Transverse colon (tissue), 4 donors: ENCODE data around the gene HBS1L.

ENCODE experiments used
- CTCF ChIP-seq, 5 experiments: fragments of 200-600 bp in 3 of 5; fragments of 450-650 bp in 2 of 5; sonication (generic) in 3 of 5; IDR thresholded peaks; 1 replicate in 2 of 5; 2 replicates in 3 of 5; pipeline ENCODE4 v1.5.1; 2016 to 2017; ENCODE audit warnings: antibody characterized with exemption in 5 of 5, inconsistent platforms in 3 of 5, mild to moderate bottlenecking in 2 of 5, moderate library complexity in 1 of 5
- POLR2A ChIP-seq: fragments of 450-650 bp; IDR thresholded peaks from one replicate; pipeline ENCODE4 v1.6.1; 2016; ENCODE audit warnings: antibody characterized with exemption, mild to moderate bottlenecking, moderate library complexity
- POLR2AphosphoS5 ChIP-seq, 3 donors: sonication (generic); formaldehyde crosslinking; IDR thresholded peaks; one replicate each; pipeline ENCODE4 v1.6.1; 2016; ENCODE audit warnings: antibody characterized with exemption in 3 of 3

DNA sequence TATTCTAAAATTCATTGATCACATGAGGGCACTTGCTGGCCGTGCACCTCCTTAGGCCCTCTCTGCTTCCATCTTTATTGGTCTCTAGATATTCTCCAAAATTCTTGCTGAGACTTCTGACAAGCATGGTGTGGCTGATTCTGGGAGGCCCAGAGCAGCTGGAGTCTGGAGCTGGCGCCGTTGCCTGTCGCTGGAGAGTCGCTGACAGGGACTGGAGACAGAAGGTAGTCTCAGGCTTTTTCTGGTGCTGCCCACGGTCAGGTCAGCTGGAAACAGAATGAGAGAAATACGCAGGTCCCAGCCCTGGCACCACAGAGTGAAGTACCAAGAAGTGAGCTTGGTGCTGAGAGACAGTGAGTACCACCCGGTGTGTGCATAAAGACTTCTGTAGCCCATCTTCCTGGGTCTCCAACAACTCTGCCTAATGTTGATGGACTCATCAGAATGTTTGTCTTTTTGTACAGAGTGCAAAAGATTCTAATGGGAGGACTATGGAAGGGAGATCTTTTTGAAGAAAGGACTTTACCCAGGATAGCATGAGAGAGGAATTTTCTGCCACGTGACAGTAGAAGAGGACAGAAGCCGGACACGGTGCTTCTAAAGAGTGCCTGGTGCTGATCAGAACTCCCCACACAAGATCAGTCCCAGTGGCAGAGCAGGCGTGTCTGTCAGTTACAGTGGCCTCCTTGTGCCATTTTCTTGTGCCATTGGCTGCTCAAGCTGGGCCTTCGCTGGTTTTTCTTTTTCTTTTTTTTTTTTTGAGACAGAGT is 102.9 kb downstream of the HBS1L start:
- TF ChIP-seq POLR2AphosphoS5 (IDR thresholded peaks at IDR 0.05) (no peak), CTCF (IDR thresholded peaks at IDR 0.05) (no peak), POLR2A (no peak)
